Astrocyte of the spinal cord (primary cell): ENCODE data around the gene CAMK2N1.

Source experiments
- DNase-seq: peaks from one replicate; pipeline ENCODE4 v3.0.0; 2011; ENCODE audit warnings: low read depth, low spot score
- H3K4me3 ChIP-seq: 2 replicates; pipeline ENCODE4 v1.5.1; 2011; ENCODE audit warnings: low read depth, mild to moderate bottlenecking, low read length, moderate library complexity
- CTCF ChIP-seq: IDR thresholded peaks from 2 replicates; pipeline ENCODE4 v1.5.1; 2012; ENCODE audit warnings: low read depth, mild to moderate bottlenecking, low read length, inconsistent platforms
- in situ Hi-C: cut with HindIII; loops from 2 replicates; pipeline ENCODE4 v1.10.0; 2017; ENCODE audit warnings: low sequenced_read_pairs

Gene CAMK2N1

GRCh38 chr1:20491866-20492265 is 5.9 kb upstream of the CAMK2N1 start:
- TF ChIP-seq CTCF = no peak
- in situ Hi-C loops = no loop called here
- no peak overlapping the region for H3K4me3 ChIP-seq
- DNase-seq = no peak

- in situ Hi-C loops = no loop called here
- TF ChIP-seq CTCF = no peak
Measured at GRCh38 chr1:20491178-20491577, 5.2 kb upstream of the CAMK2N1 start.

GRCh38 chr1:20487236-20487590 is 1.2 kb upstream of the CAMK2N1 start:
- in situ Hi-C loops = no loop called here
- no peak for DNase-seq
- peak overlapping the region; percentile 55 for H3K4me3 ChIP-seq
- no peak for TF ChIP-seq CTCF

More at GRCh38 chr1:20491178-20491577, 5.2 kb upstream of the CAMK2N1 start:
- H3K4me3 ChIP-seq = no peak overlapping the region
- DNase-seq = no peak

- in situ Hi-C loops = no loop called here
- peak; percentile 57 for DNase-seq
- peak overlapping the region; percentile 55 for H3K4me3 ChIP-seq
- no peak for TF ChIP-seq CTCF
Measured at GRCh38 chr1:20486457-20487235, 636 bp upstream of the CAMK2N1 start.

GRCh38 chr1:20484519-20485462 is 1.2 kb downstream of the CAMK2N1 start:
- no peak for DNase-seq
- in situ Hi-C loops = no loop called here
- H3K4me3 ChIP-seq = peak overlapping the region; percentile 77
- no peak for TF ChIP-seq CTCF

GRCh38 chr1:20483833-20484518 is 2.0 kb downstream of the CAMK2N1 start:
- DNase-seq = peak; percentile 35

More at GRCh38 chr1:20483833-20484518, 2.0 kb downstream of the CAMK2N1 start:
- H3K4me3 ChIP-seq = peak overlapping the region; percentile 77
- TF ChIP-seq CTCF = peak; percentile 11
- in situ Hi-C loops = no loop called here
